Activated CD4-positive, CD25-positive, alpha-beta regulatory T cell treated with anti-CD3 and anti-CD28 coated beads, Interleukin-2, amount 50 U/mL, for 24 hours (primary cell): ENCODE data around the gene FOXL3.
A peak's percentile ranks its signal among the peaks of the same experiment; 100 is the strongest.
"Not testable (repeated sequence)": the region's sequence is repeated elsewhere in the genome, so short reads cannot be mapped to it uniquely, and the experiment has no call there.

ENCODE experiments used
- ATAC-seq, 2 donors: fragments of 150-1000 bp; cut with Tn5 transposase; one replicate each; pipeline ENCODE4 v1.10.0; 2021; ENCODE audit warnings: mild to moderate bottlenecking in 1 of 2, moderate library complexity in 1 of 2

The FOXL3 gene

GRCh38 chr7:289756-290553 is at the start of gene FOXL3:
FOXL3 (plus strand) TSS chr7:290170; CDS start chr7:290170, 0 bp downstream.
- no peak for ATAC-seq

- ATAC-seq = peak in 1 of 2 donors; percentile 61
Observed at GRCh38 chr7:240887-241421, 49.0 kb upstream of the FOXL3 start.

GRCh38 chr7:241513-241912 is 48.5 kb upstream of the FOXL3 start:
- no peak for ATAC-seq

GRCh38 chr7:242826-243579 is 47.0 kb upstream of the FOXL3 start:
- not testable (repeated sequence) for ATAC-seq

GRCh38 chr7:243580-243978 is 46.4 kb upstream of the FOXL3 start:
- not testable (repeated sequence) for ATAC-seq

- no peak for ATAC-seq
Observed at GRCh38 chr7:244974-245373, 45.0 kb upstream of the FOXL3 start.

GRCh38 chr7:245574-246295 is 44.2 kb upstream of the FOXL3 start:
- ATAC-seq = no peak

GRCh38 chr7:246451-246850 is 43.5 kb upstream of the FOXL3 start:
- no peak for ATAC-seq

GRCh38 chr7:247181-247580 is 42.8 kb upstream of the FOXL3 start:
- no peak for ATAC-seq

- no peak for ATAC-seq
Observed at GRCh38 chr7:247636-248035, 42.3 kb upstream of the FOXL3 start.

GRCh38 chr7:248732-249435 is 41.1 kb upstream of the FOXL3 start:
- ATAC-seq = no peak

- no peak for ATAC-seq
Observed at GRCh38 chr7:249989-250388, 40.0 kb upstream of the FOXL3 start.

- ATAC-seq = no peak
Observed at GRCh38 chr7:250523-250922, 39.4 kb upstream of the FOXL3 start.

GRCh38 chr7:251005-251404 is 39.0 kb upstream of the FOXL3 start:
- ATAC-seq = no peak

- ATAC-seq = no peak
Observed at GRCh38 chr7:251446-252175, 38.4 kb upstream of the FOXL3 start.

GRCh38 chr7:252216-252965 is 37.6 kb upstream of the FOXL3 start:
- ATAC-seq = no peak

GRCh38 chr7:252981-253380 is 37.0 kb upstream of the FOXL3 start:
- no peak for ATAC-seq

GRCh38 chr7:253581-254336 is 36.2 kb upstream of the FOXL3 start:
- ATAC-seq = no peak

- no peak for ATAC-seq
Observed at GRCh38 chr7:254337-255037, 35.5 kb upstream of the FOXL3 start.

GRCh38 chr7:255038-255435 is 34.9 kb upstream of the FOXL3 start:
- ATAC-seq = no peak
